ENCODE measurements around the gene GRAMD2A.
"Not testable (repeated sequence)": the region's sequence is repeated elsewhere in the genome, so short reads cannot be mapped to it uniquely, and the experiment has no call there.

The GRAMD2A gene

DNA sequence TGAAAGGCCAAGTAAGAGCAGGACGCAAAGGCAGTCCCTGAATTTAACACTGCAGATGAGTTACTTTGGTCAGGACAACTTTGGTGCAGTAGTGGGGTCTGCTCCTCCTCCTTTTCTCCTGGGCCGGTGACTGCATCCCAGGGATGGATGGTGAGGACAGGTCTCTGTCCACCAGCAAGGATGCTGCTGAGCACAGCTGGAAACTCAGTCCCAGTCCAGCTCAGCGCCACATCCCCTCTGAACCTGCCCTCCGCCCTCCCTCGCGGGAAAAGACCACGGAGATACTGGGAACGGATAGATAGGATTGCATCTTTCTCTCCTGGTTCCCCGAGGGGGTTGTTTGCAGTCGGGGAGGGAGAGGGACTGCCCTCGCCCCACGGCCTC lies 13.8 kb downstream of the GRAMD2A start:
- no peak for DNase-seq

DNA sequence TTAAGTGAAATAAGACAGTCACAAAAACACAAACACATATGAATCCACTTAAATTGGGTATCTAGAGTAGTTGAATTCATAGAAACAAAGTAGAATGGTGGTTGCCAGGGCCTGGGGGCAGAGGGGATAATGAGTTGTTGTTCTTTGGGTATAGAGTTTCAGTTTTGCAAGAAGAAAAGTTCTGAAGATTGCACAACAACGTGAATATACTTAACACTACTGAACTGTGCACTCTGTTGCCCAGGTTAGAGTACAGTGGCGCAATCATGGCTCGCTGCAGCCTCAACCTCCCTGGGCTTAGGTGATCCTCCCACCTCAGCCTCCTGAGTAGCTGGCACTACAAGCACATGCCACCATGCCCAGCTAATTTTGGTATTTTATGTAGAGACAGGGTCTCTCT lies 14.9 kb downstream of the GRAMD2A start:
- DNase-seq = no peak

DNA sequence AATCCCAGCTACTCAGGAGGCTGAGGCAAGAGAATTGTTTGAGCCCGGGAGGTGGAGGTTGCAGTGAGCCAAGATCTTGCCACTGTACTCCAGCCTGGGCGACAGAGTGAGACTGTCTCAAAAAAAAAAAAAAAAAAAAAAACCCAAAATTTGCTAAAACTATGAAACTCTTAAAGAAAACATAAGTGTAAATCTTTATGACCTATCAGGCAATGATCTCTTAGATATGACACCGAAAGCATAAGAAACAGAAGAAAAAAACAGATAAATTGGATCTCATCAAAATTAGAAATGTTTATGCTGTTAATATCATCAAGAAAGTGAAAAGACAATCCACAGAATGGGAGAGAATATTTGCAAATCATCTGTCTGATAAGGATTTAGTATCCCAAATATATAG lies 15.3 kb downstream of the GRAMD2A start:
- DNase-seq = no peak

DNA sequence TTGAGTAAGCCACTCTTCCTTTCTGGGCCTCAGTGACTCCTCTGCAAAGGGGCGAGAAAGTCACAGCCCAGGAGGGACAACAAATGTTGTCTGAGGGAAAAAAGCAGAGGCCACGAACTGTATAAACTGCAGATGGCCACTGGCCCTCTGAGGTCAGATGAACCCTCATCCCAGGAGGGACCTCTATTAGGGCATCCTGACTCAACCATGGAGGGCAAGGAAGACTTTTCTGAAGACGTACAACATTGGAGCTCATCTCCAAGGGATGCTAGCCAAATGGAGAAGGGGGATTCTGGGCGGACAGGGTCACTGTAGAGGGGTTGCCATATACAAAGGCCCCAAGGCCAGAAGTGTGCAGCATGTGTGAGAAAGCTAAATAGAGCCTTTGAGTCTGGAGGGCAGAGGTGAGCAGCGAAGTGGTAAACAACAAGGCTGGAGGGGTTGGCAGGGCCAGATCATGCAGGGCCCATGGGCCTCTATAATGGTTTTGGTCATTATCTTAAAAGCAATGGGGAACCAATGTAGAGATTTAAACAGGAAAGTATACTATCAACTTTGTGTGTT lies 16.7 kb downstream of the GRAMD2A start:
- no peak for DNase-seq

DNA sequence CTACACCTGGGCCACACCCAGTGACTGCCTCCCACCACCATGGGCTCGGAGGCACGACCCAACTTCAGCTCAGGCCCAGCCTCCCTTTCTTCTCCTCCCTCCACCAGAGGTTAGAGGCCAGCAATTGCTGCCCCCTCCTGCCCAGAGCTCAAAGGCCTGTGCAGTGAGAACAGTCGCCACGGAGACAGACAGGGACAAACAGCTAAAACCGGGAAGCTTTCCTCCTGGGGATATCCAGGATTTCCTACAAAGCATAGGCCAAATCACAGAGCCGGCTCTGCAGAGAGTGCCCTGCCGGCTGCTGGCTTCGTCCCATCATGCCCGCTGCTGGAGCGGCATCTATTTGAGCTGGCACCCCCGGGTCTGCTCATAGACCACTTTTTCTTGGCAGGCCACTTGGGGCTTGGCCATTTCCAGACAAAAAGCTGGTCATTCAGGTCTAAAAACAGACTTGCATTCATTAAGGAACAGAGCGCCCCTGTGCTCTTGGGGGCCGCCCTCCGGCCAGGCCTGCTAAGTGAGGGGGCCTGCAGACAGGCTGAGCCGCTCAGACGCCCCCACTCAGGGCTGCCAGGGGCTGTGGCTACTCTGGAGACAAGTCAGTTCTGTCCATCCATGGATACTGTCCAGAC lies 17.5 kb downstream of the GRAMD2A start:
- no peak for DNase-seq

DNA sequence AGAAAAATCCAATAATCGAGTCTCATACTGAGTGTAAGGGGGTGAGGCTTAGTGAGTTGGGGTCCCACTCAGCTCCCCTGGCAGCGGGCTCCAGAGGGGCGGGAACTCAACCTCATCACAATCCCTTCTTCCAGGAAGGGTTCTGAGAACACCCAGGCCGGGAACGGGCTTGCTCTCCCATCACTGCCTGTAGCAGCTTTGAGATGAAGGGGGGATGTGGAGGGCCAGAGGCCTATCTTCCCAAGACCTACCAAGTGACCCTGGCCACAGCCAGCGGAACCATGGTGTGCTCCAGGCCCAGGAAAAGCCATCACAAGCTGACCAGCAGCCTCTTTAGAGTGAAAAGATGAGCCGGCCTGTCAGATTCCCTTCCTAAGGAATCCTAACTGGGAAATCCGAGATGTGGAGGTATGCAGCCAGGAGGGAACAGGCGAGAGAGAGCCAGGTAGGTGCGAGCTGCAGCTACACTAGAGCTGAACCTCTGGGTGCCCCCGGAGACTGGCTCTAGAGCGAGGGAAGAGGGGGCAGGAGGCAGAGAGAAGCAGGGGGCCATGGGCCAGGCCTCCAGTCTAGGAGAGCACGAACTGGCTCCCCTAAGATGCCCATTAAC lies 18.5 kb downstream of the GRAMD2A start:
- DNase-seq = no peak

DNA sequence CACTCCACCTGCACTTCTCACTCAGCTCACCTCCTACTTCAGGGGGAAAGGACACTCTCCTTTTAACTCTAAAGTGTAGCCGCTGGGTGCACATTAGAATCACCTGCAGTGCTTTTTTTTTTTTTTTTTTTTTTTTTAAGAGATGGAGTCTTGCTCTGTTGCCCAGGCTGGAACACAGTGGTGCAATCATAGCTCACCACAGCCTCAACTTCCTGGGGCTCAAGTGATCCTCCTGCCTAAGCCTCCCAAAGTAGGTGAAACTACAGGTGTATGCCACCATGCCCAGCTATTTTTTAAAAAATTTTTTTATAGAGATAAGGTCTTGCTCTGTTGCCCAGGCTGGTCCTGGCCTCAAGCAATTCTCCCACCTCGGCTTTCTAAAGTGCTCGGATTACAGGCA lies 20.8 kb downstream of the GRAMD2A start:
- no peak for DNase-seq

DNA sequence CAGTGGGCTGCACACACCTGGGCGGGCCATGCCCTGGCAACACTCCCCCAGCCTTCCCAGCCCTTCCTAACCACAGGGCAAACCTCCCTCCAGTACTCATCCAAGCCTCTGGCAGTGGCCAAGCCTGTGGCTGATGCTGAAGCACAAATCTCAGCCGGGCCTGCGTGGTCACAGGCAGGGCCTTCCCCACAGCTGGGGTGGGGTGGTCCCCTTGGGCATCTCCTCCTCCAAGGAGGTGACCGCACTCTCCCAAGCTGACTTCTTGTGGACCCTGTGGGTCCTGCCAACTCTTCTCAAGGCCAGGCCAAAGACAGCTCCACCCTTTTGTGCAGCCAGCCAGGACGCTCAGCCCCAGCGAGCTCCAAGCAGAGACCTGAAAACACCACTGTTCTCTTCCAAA lies 21.4 kb downstream of the GRAMD2A start:
- DNase-seq = no peak

DNA sequence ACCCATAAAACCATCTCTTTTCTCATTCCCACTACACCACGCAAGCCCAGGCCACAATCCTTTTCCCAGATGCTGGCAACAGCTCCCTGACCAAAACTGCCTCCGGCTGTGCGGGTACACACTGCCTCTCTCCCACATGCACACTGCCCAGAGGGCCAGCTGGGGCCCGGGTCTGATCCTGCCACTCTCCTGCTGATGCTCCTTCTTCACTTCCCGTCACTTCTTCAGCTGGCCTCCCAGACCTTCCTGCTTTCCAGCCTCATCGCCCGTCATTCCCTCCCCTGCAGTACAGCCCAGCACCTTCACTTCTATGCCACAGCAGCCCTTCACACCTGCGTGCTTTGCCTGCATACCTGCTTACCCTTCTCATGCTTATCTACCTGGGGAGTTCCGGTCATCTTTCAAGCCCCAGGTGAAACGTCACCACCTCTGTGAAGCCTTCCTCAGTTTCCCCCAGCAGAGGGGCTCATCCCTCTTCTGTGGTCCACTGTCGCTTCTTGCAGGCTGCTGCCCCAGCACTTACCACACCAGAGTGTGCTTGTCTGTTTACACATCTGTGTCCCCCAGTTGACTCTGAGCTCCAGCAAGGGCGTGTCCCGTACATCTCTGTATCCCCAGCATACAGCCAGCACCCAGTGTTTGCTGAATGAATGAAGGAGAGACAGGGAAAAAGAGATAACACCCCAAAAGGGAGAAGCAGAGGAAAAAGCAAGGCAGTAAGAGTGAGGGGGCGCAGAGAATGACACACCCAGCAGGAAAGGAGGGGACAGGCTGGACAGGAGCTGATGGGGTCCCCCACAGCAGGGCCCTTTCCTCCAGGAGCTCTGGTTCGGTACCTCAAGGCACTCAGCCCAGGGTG lies 22.2 kb downstream of the GRAMD2A start:
- DNase-seq = no peak

DNA sequence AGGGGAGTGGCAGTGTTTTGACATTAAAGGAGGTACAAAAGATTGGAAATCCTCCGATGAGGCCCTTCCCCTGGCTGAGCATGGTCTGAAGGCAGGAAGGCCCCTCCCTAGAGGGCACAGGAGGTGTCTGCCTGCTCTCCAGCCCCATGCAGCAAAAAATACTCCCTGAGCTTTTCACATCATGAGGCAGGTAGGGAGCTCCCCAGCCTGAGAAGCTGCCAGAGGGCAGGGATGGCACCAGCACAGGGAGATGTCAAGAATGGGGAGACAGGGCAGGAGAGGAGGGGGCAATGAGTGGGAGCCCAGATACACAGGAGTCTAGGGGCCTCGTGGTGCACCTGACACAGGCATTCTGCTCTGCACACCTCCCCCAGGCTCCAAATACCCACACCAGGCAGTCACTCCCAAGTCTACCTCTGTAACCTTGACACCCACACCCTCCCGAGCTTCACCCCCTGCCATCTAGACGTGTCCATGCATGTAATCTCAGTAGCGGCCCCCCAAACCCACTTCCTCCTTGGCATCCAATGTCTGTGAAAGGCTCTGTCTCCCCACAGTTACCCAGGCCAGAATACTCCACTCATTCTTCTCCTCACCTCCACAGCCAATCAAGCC lies 22.9 kb downstream of the GRAMD2A start:
- no peak for DNase-seq

DNA sequence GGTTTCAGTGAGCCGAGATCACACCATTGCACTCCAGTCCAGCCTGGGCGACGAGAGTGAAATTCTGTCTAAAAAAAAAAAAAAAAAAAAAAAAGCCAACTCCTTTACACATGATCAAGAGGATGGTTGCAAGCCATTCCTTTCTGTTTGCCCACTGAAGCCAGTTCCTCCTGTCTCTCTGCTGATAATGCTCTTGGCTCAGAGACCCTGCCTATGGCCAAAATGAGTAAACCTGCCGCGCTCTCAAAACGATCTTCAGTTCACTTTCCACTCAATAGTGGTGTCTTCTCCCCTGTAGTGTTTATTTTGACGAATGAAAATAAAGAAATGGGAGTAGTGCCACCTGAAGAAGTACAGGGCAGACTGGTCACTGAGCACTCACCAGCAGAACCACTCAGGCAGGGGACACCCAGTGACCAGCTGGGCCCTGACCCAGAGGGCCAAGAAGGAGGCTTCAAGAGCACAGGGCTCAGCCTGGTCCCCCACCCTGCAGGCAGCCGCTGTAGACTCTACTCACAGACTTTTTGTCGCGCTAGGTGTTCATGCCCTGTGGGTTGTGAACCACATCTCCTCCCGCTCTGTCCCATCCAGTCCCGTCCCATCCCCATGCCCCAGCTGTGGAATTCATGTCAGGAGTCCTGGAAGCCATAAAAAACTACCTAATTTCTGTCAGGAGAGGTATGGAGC lies 23.6 kb downstream of the GRAMD2A start:
- DNase-seq = no peak

DNA sequence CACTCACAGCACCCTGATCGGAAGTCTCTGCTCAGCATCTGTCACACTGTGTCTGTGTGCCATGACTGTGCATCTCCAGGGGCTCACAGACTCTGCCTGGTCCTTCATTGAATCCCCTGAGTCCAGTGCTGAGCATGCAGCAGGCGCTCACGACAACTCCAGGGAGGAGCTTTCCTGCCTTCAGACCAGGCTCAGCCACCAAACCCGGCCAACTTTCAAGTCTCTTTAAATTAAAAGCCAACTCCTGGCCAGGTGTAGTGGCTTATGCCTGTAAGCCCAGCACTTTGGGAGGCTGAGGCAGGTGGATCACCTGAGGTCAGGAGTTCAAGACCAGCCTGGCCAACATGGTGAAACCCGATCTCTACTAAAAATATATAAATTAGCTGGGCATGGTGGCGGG lies 24.2 kb downstream of the GRAMD2A start:
- DNase-seq = no peak

DNA sequence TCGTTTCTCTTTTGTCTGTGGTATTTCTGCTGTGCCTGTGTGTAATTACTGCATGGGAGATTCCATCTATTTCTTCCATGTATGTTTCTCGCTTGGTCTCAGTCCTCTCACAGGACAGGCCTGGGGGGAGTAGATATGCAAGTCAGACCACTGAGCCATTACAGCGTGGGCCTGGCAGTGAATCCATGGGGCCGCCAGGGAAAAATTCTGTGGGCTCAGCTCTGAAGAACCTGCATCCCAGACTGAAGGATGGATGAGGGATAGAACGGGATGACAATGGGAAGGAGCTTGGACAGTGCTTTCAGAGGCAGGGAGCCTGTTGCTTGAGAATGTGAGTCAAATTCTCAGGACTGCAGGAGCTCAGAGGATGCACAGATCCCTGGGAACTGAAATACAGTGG lies 24.8 kb downstream of the GRAMD2A start:
- DNase-seq = no peak

DNA sequence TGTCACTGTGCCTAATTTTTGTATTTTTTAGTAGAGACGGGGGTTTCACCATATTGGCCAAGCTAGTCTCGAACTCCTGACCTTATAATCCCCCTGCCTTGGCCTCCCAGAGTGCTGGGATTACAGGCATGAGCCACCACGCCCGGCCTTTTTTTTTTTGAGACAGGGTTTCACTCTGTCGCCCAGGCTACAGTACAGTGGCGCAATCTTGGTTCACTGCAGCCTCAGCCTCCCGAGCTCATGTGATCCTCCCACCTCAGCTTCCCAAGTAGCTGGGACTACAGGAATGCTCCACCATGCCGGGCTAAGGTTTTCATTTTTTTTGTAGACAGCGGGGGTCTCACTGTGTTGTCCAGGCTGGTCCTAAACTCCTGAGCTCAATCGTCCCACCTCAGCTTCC lies 25.6 kb downstream of the GRAMD2A start:
- DNase-seq = not testable (repeated sequence)

DNA sequence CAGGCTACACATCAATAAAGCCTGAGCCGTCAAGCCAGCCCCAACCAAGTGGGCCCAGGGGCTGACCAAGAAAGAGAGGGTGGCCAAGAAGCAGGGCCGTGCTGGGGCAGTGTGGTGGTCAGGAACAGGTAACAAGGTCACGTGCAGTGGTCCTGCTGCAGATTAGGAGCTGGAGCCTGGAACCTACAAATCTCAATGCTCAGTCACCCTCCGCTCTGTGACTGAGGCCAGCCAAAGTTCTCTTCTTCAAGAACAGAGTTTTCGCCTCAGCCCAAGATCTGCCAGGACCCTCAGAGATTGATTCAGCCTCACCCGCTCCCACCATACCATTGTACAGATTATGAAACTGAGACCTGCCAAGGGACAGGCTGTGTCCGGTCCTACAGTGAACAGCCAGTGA lies 26.9 kb downstream of the GRAMD2A start:
- DNase-seq = no peak

DNA sequence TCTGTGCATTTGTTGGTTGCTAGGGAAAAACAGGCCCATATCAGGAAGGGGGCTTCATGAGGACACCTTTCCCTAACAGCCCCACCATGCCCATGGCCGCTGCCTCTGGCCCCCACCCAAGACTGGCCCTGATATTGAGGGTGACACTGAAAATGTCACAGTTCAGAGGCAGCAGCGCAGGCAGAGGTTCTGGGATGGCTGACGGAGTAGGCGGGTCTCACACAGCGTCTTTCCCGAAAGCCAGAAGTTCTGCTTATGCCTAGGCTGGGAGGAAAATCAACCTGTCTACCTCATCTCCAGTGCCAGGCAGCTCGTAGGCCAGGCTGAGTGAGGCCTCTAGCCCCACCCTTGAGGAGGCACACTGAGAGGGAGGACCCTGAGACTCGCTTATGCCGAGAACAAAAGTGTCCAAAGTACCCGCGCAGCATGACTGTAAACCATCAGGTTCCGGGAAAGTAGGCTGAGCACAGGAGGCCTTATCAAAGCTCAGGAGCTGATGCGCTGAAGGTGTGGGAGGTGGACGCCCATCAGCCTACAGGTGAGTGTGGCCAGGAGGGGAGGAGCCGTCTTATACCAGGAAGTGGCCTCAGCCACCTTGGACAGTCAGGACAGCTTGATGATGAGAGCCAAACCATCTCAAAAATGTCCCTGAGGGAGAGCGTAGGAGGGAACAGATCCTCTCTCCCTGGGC lies 27.5 kb downstream of the GRAMD2A start:
- DNase-seq = no peak

DNA sequence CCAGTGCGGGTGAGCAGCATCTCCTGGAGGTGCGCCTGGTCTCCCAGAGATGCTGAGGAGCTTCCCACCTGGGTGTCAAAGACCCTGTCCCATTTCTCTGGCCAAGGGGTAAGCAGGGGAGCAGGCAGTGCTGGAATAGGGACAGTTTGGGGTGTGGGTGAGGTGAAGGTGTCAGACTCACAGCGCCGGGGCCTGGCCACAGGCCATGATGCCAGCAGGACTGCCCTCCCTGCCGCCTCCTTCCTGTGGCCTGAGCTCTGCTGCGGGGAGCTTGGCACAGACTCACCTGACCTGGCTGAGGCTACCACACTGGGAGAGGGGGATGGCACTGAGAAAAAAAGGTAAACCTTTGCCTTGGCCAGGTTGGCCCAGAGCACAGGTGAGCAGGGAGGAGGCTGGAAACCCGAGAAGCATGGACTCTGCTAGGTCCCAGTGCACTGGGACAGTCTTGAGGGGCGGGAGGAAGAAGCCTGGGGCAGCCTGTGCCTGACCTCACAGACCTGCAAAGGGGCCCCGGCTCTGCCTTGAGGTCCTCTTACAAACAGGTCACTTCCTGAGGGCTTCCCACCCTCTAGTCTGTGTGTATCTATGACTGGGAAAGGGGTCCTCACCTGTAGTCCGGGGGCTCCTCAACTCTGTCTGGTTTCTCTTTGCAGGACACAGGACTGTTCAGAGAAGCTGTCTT lies 28.2 kb downstream of the GRAMD2A start:
- no peak for DNase-seq

DNA sequence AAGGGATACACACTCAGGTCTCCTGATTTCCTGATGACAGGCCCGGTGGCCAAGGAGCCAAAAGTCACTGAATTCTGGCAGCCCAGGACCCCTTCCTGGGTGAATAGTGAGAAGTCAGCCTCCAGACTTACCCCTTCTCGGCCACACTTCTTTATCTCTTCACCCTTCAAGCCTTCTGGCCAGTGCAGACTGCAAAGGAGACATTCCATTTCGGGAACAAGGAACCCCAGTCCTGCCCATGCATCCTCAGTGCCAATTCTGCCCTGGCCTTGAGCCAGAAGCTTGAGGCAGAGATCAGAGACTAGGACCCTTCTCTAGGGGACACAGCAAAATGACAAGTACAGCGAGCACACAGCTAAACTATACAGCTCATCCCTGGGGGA lies 28.8 kb downstream of the GRAMD2A start:
- DNase-seq = no peak

DNA sequence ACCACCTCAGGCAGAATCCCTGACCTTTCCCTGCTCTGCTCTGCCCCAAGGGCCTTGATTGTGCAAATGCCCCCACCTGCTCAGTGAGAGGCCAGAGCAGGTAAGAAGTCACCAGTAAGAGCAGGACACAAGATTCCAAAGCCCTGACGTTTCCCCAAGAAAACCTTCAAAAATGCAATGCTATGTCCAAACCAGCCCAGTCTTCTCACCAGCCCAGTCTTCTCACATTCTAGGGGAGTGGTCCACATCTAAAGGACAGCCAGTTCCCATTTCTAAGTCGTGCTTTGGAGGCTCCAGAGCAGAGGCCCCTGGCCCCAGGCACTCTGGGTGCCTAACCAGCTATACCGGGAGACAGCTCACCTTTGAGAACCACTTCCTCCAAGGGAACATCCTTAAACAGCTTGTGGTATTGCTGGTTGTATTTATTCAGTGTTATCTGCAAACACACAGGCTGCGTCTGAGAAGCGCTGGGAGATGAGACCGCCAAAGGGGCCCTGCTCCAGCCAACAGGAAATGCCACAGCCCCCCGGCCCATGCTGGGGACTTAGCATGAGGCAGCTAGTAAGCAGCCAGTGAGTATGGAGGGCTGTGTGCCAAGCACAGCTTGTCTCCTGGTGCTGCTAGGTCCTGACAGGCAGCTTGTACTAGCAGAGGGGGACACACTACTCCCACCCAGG lies 29.3 kb downstream of the GRAMD2A start:
- DNase-seq = no peak

DNA sequence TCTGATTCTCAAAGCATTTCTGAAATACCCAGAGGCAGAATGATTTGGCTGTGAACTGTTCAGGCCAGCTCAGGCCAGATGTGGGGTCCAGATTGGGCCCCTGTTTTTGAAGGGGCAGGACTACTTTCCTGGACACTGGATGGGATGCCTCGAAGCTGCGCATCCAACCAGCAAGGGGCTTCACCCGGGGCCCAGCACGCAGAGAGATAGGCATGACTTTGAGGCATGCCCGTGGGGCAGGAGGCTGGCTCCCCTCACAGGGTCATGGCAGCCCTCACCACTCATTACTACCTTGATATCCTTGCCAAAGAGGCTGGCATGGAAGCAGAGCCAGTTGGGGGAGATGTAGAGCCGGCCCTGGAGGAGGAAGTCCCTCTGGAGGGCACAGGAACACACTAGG lies 30.1 kb downstream of the GRAMD2A start:
- no peak for DNase-seq

Measured in activated naive CD4-positive, alpha-beta T cell treated with anti-CD3 and anti-CD28 coated beads, Interleukin-2, amount 50 U/mL, for 16 hours (primary cell).